ENCODE measurements around the gene PTPRG. TPM values are rescaled to one million over a fixed set of nuclear protein-coding genes. Genes with fewer than 3 reads are reported as not detected.
A peak's percentile ranks its signal among the peaks of the same experiment; 100 is the strongest.

PTPRG gene
- 10 to 100 TPM; 62.7 to 76.3 (median 73.7) TPM for total RNA-seq
- 1 to 10 TPM in 2 of 3 donors, under 1 TPM in 1; 0.69 to 8.7 (median 1.2) TPM for polyA plus RNA-seq

GRCh38 chr3:61561374-61562041, at the start of gene PTPRG:
Gene PTPRG (plus strand): TSS chr3:61561571. CDS start chr3:61562288, 717 bp downstream.
- peak within 1 kb of the TSS; percentile 94 to 98 (median 94) for H3K27ac ChIP-seq
- no peaks in the 10 kb centered on the region for H3K36me3 ChIP-seq
- H3K4me1 ChIP-seq, result peaks cover 0 to 22% (median 14%) of the 10 kb centered on the region in 4 donors
- H3K27me3 ChIP-seq, result no peaks in the 10 kb centered on the region
- TF ChIP-seq POLR2A (IDR thresholded peaks at IDR 0.05) (peak; percentile 40 to 48), CTCF (IDR thresholded peaks at IDR 0.05) (no peak), POLR2AphosphoS5 (IDR thresholded peaks at IDR 0.05) (peak; percentile 83 to 91 (median 86)), EP300 (IDR thresholded peaks at IDR 0.05) (no peak)
- WGBS, 2 donors, result 0 to 1% methylated on average over 74 of the region's 74 CpGs
- DNase-seq, result peak; percentile 97
- H3K4me3 ChIP-seq, result peak within 1 kb of the TSS; percentile 85 to 93 (median 90)
- intact Hi-C loops (cut with DNase I), result loop anchor here (5.0 to 10.0 kb wide), 4 partner anchors 76 to 296 kb away; no protein-coding TSS in a partner anchor
- no peaks in the 10 kb centered on the region for H3K9me3 ChIP-seq

GRCh38 chr3:61518590-61518989, 42.8 kb upstream of the PTPRG start:
- Histone ChIP-seq H3K27me3 (no peaks in the 10 kb centered on the region), H3K9me3 (no peaks in the 10 kb centered on the region), H3K36me3 (no peaks in the 10 kb centered on the region), H3K4me1 (no peaks in the 10 kb centered on the region), H3K27ac (no peak overlapping the region), H3K4me3 (no peak overlapping the region)
- intact Hi-C loops (cut with DNase I), result no loop called here
- DNase-seq, result no peak
- TF ChIP-seq CTCF (IDR thresholded peaks at IDR 0.05) (no peak), EP300 (IDR thresholded peaks at IDR 0.05) (no peak), POLR2AphosphoS5 (IDR thresholded peaks at IDR 0.05) (no peak), POLR2A (IDR thresholded peaks at IDR 0.05) (no peak)
- 83 to 93% methylated on average over 1 of the region's 1 CpG for WGBS, 2 donors

GRCh38 chr3:61520966-61521628, 40.3 kb upstream of the PTPRG start:
- 72 to 74% methylated on average over 2 of the region's 2 CpGs for WGBS, 2 donors
- Histone ChIP-seq H3K36me3 (no peaks in the 10 kb centered on the region), H3K9me3 (no peaks in the 10 kb centered on the region), H3K4me3 (no peak overlapping the region), H3K4me1 (no peaks in the 10 kb centered on the region), H3K27me3 (no peaks in the 10 kb centered on the region), H3K27ac (no peak overlapping the region)
- TF ChIP-seq POLR2AphosphoS5 (IDR thresholded peaks at IDR 0.05) (no peak), CTCF (IDR thresholded peaks at IDR 0.05) (no peak), POLR2A (IDR thresholded peaks at IDR 0.05) (no peak), EP300 (IDR thresholded peaks at IDR 0.05) (no peak)
- DNase-seq, result no peak
- intact Hi-C loops (cut with DNase I), result no loop called here

- no peaks in the 10 kb centered on the region for H3K9me3 ChIP-seq
- H3K4me1 ChIP-seq, result no peaks in the 10 kb centered on the region
- H3K27me3 ChIP-seq, result no peaks in the 10 kb centered on the region
- no peak overlapping the region for H3K4me3 ChIP-seq
- H3K27ac ChIP-seq, result no peak overlapping the region
- TF ChIP-seq POLR2A (IDR thresholded peaks at IDR 0.05) (no peak), CTCF (IDR thresholded peaks at IDR 0.05) (no peak), POLR2AphosphoS5 (IDR thresholded peaks at IDR 0.05) (no peak), EP300 (IDR thresholded peaks at IDR 0.05) (no peak)
- no peak for DNase-seq
- no peaks in the 10 kb centered on the region for H3K36me3 ChIP-seq
- intact Hi-C loops (cut with DNase I), result no loop called here
- 86 to 90% methylated on average over 4 of the region's 4 CpGs for WGBS, 2 donors
These were observed 39.3 kb upstream of the PTPRG start for GRCh38 chr3:61522060-61522459.
